PC-3 (cell line): Measurements from ENCODE around the gene ANKRD52. TPM values are rescaled to one million over a fixed set of nuclear protein-coding genes. Genes with fewer than 3 reads are reported as not detected.

Source experiments
- ATAC-seq: fragments of 200-7000 bp; cut with Tn5 transposase; 2 replicates; pipeline ENCODE4 v1.9.1; 2020; ENCODE audit warnings: mild to moderate bottlenecking, moderate library complexity
- BruUV-seq: library from RNA; stranded (reverse); fragments of 400-500 nt; replicated peaks from 2 replicates; lab custom pipeline; 2021; lab: Mats Ljungman, UMichigan
- CTCF ChIA-PET: fragments of 300-600 bp; sonication (Branson Sonifier 250); formaldehyde crosslinking; loops from one replicate; lab custom pipeline; 2022; ENCODE audit warnings: antibody characterized with exemption; lab: Charles Lee
- POLR2A ChIA-PET: fragments of 300-600 bp; sonication (Branson Sonifier 250); formaldehyde crosslinking; loops from one replicate; lab custom pipeline; 2022; ENCODE audit warnings: antibody characterized with exemption; ENCODE audit not compliant: unreplicated experiment; lab: Charles Lee
- DNase-seq: peaks from one replicate; pipeline ENCODE4 v3.0.0-alpha.2; 2015
- H2AFZ ChIP-seq: fragments of 300-600 bp; sonication (generic); 2 replicates; pipeline ENCODE4 v1.6.0; 2016; ENCODE audit warnings: antibody characterized with exemption, low read length
- H3F3A ChIP-seq: fragments of 300-600 bp; sonication (generic); one replicate; pipeline ENCODE4 v1.6.0; 2017; ENCODE audit warnings: antibody characterized with exemption, low read length, control low read depth, mild to moderate bottlenecking; ENCODE audit not compliant: unreplicated experiment
- H3K27ac ChIP-seq: fragments of 300-600 bp; sonication (generic); 2 replicates; pipeline ENCODE4 v1.5.1; 2016; ENCODE audit warnings: mild to moderate bottlenecking, low read length
- H3K27me3 ChIP-seq: fragments of 300-600 bp; sonication (generic); 2 replicates; pipeline ENCODE4 v1.6.1; 2016; ENCODE audit warnings: low read length, mixed read lengths
- H3K36me3 ChIP-seq: fragments of 300-600 bp; sonication (generic); 2 replicates; pipeline ENCODE4 v1.6.1; 2016; ENCODE audit warnings: low read depth, mixed run types, low read length, mixed read lengths
- H3K4me1 ChIP-seq: fragments of 300-600 bp; sonication (generic); 2 replicates; pipeline ENCODE4 v1.5.1; 2016; ENCODE audit warnings: low read length; ENCODE audit not compliant: insufficient read depth
- H3K4me2 ChIP-seq: fragments of 300-600 bp; sonication (generic); 2 replicates; pipeline ENCODE4 v1.6.0; 2016; ENCODE audit warnings: low read length
- H3K4me3 ChIP-seq: fragments of 300-600 bp; sonication (generic); 2 replicates; pipeline ENCODE4 v1.5.1; 2016; ENCODE audit warnings: mild to moderate bottlenecking, low read length, mixed read lengths
- H3K79me2 ChIP-seq: fragments of 300-600 bp; sonication (generic); 2 replicates; pipeline ENCODE4 v1.6.1; 2017; ENCODE audit warnings: low read length, mixed read lengths
- H3K9ac ChIP-seq: fragments of 300-600 bp; sonication (generic); 2 replicates; pipeline ENCODE4 v1.6.0; 2016; ENCODE audit warnings: mild to moderate bottlenecking, low read length
- H3K9me2 ChIP-seq: fragments of 300-600 bp; sonication (generic); replicated peaks from 2 replicates; pipeline ENCODE4 v1.6.1; 2016; ENCODE audit warnings: mixed run types, low read length, mixed read lengths
- H3K9me3 ChIP-seq: fragments of 300-600 bp; sonication (generic); 2 replicates; pipeline ENCODE4 v1.6.1; 2016; ENCODE audit warnings: low read length, mixed read lengths
- H4K20me1 ChIP-seq: fragments of 300-600 bp; sonication (generic); 2 replicates; pipeline ENCODE4 v1.6.1; 2016; ENCODE audit warnings: low read length, mixed read lengths
- CTCF ChIP-seq: fragments of 300-600 bp; sonication (generic); conservative IDR thresholded peaks from 2 replicates; pipeline ENCODE4 v1.5.1; 2017; ENCODE audit warnings: antibody characterized with exemption, low read depth, mild to moderate bottlenecking, low read length
- EZH2 ChIP-seq: fragments of 300-600 bp; sonication (generic); IDR thresholded peaks from one replicate; pipeline ENCODE4 v1.6.1; 2017; ENCODE audit warnings: antibody characterized with exemption, mild to moderate bottlenecking, low read length; ENCODE audit not compliant: unreplicated experiment
- EZH2phosphoT487 ChIP-seq: fragments of 300-600 bp; sonication (generic); IDR thresholded peaks from 2 replicates; pipeline ENCODE4 v1.6.1; 2018; ENCODE audit warnings: mild to moderate bottlenecking, antibody characterized with exemption, low read length, borderline replicate concordance
- intact Hi-C: fragments of 100-400 bp; cut with micrococcal nuclease; formaldehyde crosslinking; loops from 2 replicates; pipeline ENCODE4 v1.9.0; 2023
- total RNA-seq: library from RNA; depleted of rRNA; stranded (reverse); fragments of >200 nt; gene quantifications from 2 replicates; pipeline ENCODE4 v1.2.3, GENCODE V29; 2014

The ANKRD52 gene
- total RNA-seq, 1 experiment from 2014 or later = 19.1 TPM

GRCh38 chr12:56213878-56214277 lies 44.3 kb downstream of the ANKRD52 start:
- DNase-seq (peak; percentile 50), ATAC-seq (no peak; the same call in 1 of the 2 replicates)
- Histone ChIP-seq H3K4me1 (0 out of 2 replicates have a peak, but pooled peaks cover 3% of the 10 kb centered on the region), H3K4me2 (no peak overlapping the region), H2AFZ (no peak overlapping the region), H3K9me2 (no peaks in the 10 kb centered on the region), H4K20me1 (no peaks in the 10 kb centered on the region), H3K9me3 (no peaks in the 10 kb centered on the region), H3K9ac (no peak overlapping the region), H3K36me3 (peaks cover 29% of the 10 kb centered on the region), H3K4me3 (no peak overlapping the region), H3K27ac (no peak overlapping the region), H3F3A (no peaks in the 10 kb centered on the region), H3K27me3 (no peaks in the 10 kb centered on the region), H3K79me2 (no peaks in the 10 kb centered on the region)
- CTCF ChIA-PET = no interaction called here
- intact Hi-C loops = no loop called here
- no TSS peak for BruUV-seq
- POLR2A ChIA-PET = no interaction called here
- TF ChIP-seq CTCF = no peak
- no peak for TF ChIP-seq EZH2
- TF ChIP-seq EZH2phosphoT487 = no peak

DNA sequence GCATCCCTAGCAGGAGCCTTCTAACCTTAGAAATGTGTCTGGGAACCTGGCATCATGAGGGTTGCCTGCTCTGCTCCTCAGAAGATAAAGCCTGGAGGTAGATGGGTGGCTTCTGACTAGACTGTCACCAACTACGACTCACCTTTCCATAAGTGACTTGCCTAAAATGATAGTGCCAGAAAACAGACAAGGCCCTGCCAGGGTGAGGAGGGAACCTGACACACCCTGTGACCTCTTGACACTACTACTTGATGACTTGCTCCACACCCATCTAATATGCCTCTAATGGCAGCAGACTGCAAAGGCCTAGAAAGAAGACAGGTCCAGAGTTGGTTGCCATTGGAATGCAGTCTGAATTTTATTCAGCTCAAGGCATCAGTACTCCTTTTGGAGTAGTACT lies 45.8 kb downstream of the ANKRD52 start:
- POLR2A ChIA-PET = no interaction called here
- H3K4me2 ChIP-seq = no peak overlapping the region
- H3K79me2 ChIP-seq = no peaks in the 10 kb centered on the region
- CTCF ChIA-PET = no interaction called here
- H3K36me3 ChIP-seq = peaks cover 35% of the 10 kb centered on the region
- intact Hi-C loops = no loop called here
- no peak overlapping the region for H3K27ac ChIP-seq
- no peak overlapping the region for H3K9ac ChIP-seq
- DNase-seq (no peak), ATAC-seq (no peak; the same call in 1 of the 2 replicates)
- H3K9me2 ChIP-seq = no peaks in the 10 kb centered on the region
- H3K9me3 ChIP-seq = no peaks in the 10 kb centered on the region
- no peaks in the 10 kb centered on the region for H3F3A ChIP-seq
- TF ChIP-seq EZH2phosphoT487 (no peak), EZH2 (no peak), CTCF (no peak)
- H2AFZ ChIP-seq = no peak overlapping the region
- H3K27me3 ChIP-seq = no peaks in the 10 kb centered on the region
- 0 out of 2 replicates have a peak, but pooled peaks cover 3% of the 10 kb centered on the region for H3K4me1 ChIP-seq
- no TSS peak for BruUV-seq
- no peak overlapping the region for H3K4me3 ChIP-seq
- no peaks in the 10 kb centered on the region for H4K20me1 ChIP-seq

DNA sequence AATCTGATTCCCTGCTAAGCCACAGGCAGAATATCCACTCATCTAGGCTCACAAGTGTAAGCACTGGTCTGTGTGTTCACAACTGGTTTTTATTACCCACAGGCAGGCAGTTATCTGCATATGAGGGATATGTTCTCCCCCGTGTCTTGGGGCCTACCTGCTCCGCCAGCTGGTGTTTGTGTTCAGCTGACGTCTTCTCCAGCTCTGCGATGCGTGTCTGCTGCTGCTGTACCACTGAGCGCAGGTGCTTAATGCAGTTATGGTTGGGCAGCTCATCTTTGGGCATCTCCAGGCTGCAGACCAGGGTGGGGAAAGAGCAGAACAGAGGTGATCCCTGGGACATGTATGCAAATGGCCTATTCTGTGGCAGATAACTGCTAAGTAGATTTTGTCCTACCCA lies 50.2 kb downstream of the ANKRD52 start:
- ChIA-PET CTCF (no interaction called here), POLR2A (no interaction called here)
- intact Hi-C loops = no loop called here

More for the DNA sequence above, 50.2 kb downstream of the ANKRD52 start:
- Histone ChIP-seq H3K9me3 (no peaks in the 10 kb centered on the region), H3K27me3 (no peaks in the 10 kb centered on the region), H3K36me3 (peaks cover 40% of the 10 kb centered on the region), H2AFZ (no peak overlapping the region), H3K79me2 (no peaks in the 10 kb centered on the region), H3K4me2 (no peak overlapping the region), H3K27ac (no peak overlapping the region), H3F3A (no peaks in the 10 kb centered on the region), H3K4me3 (no peak overlapping the region), H4K20me1 (no peaks in the 10 kb centered on the region), H3K4me1 (0 out of 2 replicates have a peak, but pooled peaks cover 3% of the 10 kb centered on the region), H3K9ac (no peak overlapping the region), H3K9me2 (no peaks in the 10 kb centered on the region)
- TF ChIP-seq EZH2phosphoT487 = no peak
- no peak for TF ChIP-seq EZH2
- no peak for TF ChIP-seq CTCF
- DNase-seq (no peak), ATAC-seq (no peak)
- BruUV-seq = no TSS peak
